ENCODE measurements around the gene RAC2.
"Not testable (repeated sequence)": the region's sequence is repeated elsewhere in the genome, so short reads cannot be mapped to it uniquely, and the experiment has no call there.

RAC2 gene

DNA sequence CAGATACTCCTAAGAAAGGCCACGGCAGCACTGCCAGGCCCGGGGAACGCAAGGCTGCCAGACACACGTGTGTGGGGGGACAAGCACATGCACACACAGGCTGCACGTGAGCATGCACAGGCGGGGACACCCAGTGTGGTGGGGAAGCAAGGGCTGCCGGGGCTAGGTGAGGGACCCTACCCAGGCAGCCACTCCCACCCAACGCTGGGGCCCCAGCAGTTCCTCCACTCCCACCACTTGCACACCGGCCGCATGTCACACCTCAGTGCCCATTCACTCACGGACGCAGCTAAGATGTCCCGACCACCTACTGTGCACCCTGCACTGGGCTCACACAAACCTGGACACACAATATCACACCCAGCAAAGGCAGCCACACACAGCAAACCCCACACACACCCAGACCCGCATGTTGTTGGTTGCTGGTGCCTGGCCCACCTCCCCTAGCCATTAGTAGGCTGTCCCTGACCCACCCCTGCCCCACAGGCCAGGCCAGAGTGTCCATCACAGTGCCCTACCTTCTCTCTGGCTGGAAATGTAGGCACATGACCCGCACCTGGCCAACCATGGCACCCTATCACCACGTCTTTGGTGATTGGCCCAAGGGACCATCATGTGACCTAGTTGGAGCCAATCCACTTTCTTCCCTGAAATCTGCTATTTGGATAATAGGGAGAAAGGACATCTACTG, 40.6 kb downstream of the RAC2 start:
- DNase-seq, result no peak

DNA sequence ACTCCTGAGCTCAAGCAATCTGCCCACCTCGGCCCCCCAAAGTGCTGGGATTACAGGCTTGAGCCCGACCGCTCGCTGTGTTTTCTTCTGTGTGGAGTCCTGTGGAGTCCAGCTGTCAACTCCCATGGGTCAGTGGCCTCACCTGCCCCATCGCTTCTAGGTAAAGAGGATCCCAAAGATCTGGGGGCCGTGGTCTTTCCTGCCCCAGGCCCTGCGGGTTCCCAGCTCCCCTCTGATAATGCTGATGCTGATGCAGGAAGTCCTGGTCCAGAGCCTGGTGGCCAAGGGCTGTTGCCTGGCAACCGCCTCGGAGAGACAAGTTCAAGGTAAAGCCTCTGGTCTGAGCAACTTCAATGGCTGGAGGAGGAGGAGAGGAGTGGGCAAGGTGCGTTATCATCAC, 41.4 kb downstream of the RAC2 start:
- DNase-seq, result no peak

DNA sequence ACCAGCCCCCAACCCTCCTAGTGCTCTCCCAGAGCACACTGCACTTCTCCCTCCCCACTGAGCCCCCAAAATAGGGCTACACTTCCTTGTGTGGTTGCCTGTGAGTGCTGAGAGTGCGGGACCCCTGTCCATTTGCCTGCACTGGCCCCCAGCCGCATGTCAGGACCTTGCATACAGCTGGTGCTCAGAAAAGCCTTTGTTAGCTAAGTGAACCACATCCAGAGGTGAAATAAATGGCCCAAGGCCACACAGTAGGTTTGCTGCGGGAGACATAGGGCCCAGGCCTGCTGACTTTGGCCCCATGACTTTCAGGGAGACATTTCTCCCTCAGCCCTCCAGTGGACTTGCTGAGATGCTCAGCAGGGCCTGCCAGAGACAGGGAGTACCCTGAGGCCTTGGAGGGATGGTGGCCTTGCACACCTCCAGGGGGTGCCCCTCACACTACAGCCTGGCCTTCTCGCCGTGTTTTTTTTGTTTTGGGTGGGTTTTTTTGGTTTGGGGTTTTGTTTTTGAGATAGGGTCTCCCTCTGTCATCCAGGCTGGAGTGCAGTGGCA, 42.0 kb downstream of the RAC2 start:
- DNase-seq, result no peak

DNA sequence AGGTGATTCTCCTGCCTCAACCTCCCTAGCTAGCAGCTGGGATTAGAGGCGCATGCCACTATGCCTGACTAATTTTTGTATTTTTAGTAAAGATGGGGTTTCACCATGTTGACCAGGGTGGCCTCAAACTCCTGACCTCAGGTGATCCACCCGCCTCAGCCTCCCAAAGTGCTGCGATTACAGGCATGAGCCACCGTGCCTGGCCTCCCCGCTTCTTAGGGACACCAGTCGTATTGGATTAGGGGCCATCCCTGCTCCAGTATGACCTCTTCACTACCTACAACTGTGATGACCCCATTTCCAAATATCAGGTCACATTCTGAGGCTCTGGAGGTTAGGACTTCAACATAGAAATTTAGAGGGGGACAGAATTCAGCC, 42.6 kb downstream of the RAC2 start:
- DNase-seq, result not testable (repeated sequence)

- DNase-seq, result peak in 1 of 14 donors; percentile 47
Observed at GRCh38 chr22:37199760-37200108, 44.3 kb downstream of the RAC2 start.

DNA sequence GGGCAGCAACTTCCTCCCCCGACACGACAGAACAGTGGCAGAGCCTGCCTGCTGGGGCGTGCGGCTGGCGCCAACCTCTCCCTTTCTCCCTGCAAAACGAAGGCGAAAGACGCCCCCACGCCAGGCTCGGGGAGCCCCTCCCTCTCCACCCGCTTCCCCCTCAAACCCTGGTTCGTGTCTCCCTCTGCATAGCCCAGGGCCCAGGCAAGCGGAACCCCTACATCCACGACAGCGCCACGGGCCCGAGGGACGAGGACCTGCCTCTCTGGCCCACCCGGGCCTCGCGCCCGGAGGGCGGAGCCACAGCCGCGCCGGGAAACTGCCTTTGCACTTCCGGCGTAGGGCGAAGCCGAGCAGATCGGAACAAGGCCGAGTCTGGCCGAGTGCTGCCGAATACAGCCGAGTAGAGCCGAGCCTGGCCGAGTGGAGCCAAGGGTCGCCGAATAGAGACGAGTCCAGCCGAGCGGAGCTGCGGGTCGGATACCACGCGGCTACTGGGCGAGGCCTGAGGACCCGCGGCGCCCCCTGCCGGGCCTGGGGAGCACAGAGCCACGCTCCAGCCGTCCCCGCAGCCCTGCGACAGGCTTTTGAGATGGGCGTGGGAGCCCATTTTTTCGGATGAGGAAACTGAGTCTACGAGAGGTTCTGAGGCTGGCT, 44.8 kb downstream of the RAC2 start:
- DNase-seq, result peak; percentile 88 to 100 (median 98)

- DNase-seq, result peak in 12 of 14 donors; percentile 45 to 86 (median 68)
Observed at GRCh38 chr22:37198258-37199102, 45.6 kb downstream of the RAC2 start.

GRCh38 chr22:37197451-37198257, 46.4 kb downstream of the RAC2 start:
- peak in 6 of 14 donors; percentile 28 to 69 (median 58) for DNase-seq

- peak in 12 of 14 donors; percentile 28 to 82 (median 52) for DNase-seq
Observed at GRCh38 chr22:37196539-37197450, 47.3 kb downstream of the RAC2 start.

GRCh38 chr22:37195921-37196320, 48.1 kb downstream of the RAC2 start:
- no peak for DNase-seq

GRCh38 chr22:37194750-37195149, 49.3 kb downstream of the RAC2 start:
- DNase-seq, result no peak

- DNase-seq, result peak in 1 of 14 donors; percentile 26
Observed at GRCh38 chr22:37193629-37194191, 50.4 kb downstream of the RAC2 start.

GRCh38 chr22:37192741-37193140, 51.3 kb downstream of the RAC2 start:
- DNase-seq, result no peak

DNA sequence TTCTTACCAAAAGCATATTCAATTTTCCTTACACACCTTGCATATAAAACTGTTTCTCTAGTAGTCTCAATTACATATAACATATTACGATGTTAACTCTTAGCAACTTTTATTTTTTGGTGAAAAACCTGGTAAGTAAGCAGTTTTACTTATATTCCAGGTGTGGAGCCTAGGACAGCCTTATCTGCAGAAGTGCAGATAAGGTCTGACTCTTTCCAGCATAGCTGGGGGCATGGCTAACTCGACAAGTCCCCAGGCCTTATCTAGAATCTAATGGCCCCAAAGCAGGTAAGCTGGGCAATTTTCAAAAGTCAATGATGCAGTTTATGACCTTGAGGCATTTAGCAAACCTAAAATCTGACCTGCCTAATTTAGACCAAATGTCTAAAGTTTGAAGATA, 51.9 kb downstream of the RAC2 start:
- DNase-seq, result no peak

GRCh38 chr22:37190262-37190780, 53.7 kb downstream of the RAC2 start:
- DNase-seq, result no peak

- peak in 1 of 14 donors; percentile 73 for DNase-seq
Observed at GRCh38 chr22:37188901-37189466, 55.1 kb downstream of the RAC2 start.

DNA sequence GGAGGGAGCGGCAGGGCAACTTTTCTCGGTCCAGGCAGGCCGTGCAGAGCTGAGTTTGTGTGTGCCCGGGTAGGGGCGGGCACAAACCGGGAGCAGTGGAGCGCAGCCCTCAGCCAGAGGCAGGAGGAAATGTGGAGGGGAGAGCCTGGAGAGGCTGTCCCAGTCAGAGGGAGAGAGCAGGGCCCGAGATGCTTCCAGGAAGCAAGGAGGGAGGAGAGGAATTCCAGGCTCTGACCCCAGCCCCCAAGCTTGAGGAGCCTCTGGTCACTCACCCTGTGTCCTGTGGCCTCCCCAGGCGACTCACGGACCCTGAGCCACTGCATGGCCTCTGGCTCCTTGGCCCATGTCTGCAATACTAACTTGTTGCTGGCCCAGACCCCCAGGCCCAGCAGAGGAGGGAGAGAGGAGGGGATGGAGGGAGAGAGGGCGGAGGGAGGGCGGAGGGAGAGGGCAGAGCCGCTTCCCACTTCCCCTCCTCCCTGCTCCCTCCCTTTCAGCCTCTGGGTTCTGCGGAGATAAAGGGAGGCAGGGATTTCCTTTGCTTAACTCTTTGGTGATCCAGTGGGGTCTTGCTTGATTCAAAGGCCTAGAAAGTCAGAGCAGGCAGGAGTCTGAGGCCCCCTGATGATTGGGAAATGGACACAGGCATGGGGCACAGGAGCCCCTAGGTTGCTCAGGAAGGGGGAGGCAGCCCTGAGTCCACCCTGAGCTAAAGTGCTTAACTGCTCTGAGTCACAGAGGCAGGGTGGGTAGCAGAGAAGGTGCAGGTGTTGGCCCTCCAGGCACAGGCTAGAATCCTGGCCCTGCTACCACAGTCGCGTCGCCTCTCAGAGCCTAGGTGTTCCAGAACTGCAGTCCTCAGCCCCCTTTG, 55.9 kb downstream of the RAC2 start, which contains the start of gene C1QTNF6:
Gene C1QTNF6 (minus strand): TSS at position 357 of the 871 bp plus-strand sequence. CDS start 34 bp downstream, at position 323.
- peak in 1 of 14 donors; percentile 15 for DNase-seq

GRCh38 chr22:37187552-37187890, 56.5 kb downstream of the RAC2 start:
- no peak for DNase-seq

- no peak for DNase-seq
Observed at GRCh38 chr22:37186997-37187522, 57.0 kb downstream of the RAC2 start.

Data from C1 segment of cervical spinal cord (tissue), 14 donors.